Right ventricle myocardium superior (tissue), 1 donor: ENCODE measurements around the gene VSTM1. TPM values are rescaled to one million over a fixed set of nuclear protein-coding genes. Genes with fewer than 3 reads are reported as not detected.

ENCODE experiments used
- total RNA-seq: library from RNA; stranded (reverse); fragmentation: NEBNext Ultra II Directional; extraction: Animal tissue kit (Norgen Biotek cat#: 25700); gene quantifications from one replicate; pipeline ENCODE4 v1.2.1, GENCODE V29; 2021
- donor health status: DM: no; HTN: yes; CAD: no; lungs with severe emphysema.

The VSTM1 gene
- total RNA-seq, 1 donor from 2014 or later = not detected

Other genes starting within 250 kb of the VSTM1 start
- 0.22 TPM for gene NLRP12, start 239.6 kb downstream of the VSTM1 start, total RNA-seq
- 115 TPM for gene MYADM, start 196.0 kb downstream of the VSTM1 start, total RNA-seq
- not detected for gene PRKCG, start 181.7 kb downstream of the VSTM1 start, total RNA-seq
- not detected for gene CACNG7, start 154.6 kb downstream of the VSTM1 start, total RNA-seq
- 0.03 TPM for gene CACNG8, start 101.0 kb downstream of the VSTM1 start, total RNA-seq
- gene CACNG6, start 72.3 kb downstream of the VSTM1 start, total RNA-seq = not detected
- not detected for gene TARM1, start 17.5 kb upstream of the VSTM1 start, total RNA-seq
- 0.54 TPM for gene OSCAR, start 36.9 kb upstream of the VSTM1 start, total RNA-seq
- gene NDUFA3, start 39.0 kb upstream of the VSTM1 start, total RNA-seq = 493 TPM
- 9.4 TPM for gene TFPT, start 51.8 kb upstream of the VSTM1 start, total RNA-seq
- gene PRPF31, start 51.9 kb upstream of the VSTM1 start, total RNA-seq = 39.9 TPM
- gene CNOT3, start 73.9 kb upstream of the VSTM1 start, total RNA-seq = 17.6 TPM
- 6.5 TPM for gene LENG1, start 95.8 kb upstream of the VSTM1 start, total RNA-seq
- gene TMC4, start 109.3 kb upstream of the VSTM1 start, total RNA-seq = 0.91 TPM
- 12.7 TPM for gene MBOAT7, start 125.7 kb upstream of the VSTM1 start, total RNA-seq
- gene TSEN34, start 127.4 kb upstream of the VSTM1 start, total RNA-seq = 14.3 TPM
- 651 TPM for gene RPS9, start 137.0 kb upstream of the VSTM1 start, total RNA-seq
- gene LILRB3, start 159.1 kb upstream of the VSTM1 start, total RNA-seq = 3.6 TPM
- gene LILRA6, start 178.9 kb upstream of the VSTM1 start, total RNA-seq = 1.8 TPM
- 7.7 TPM for gene LILRB5, start 193.4 kb upstream of the VSTM1 start, total RNA-seq
- 1.8 TPM for gene LILRB2, start 217.2 kb upstream of the VSTM1 start, total RNA-seq
- gene LILRA5, start 249.3 kb upstream of the VSTM1 start, total RNA-seq = 1.3 TPM